ENCODE results near the gene JUND. TPM values are rescaled to one million over a fixed set of nuclear protein-coding genes. Genes with fewer than 3 reads are reported as not detected.

The JUND gene
- total RNA-seq, 1 experiment from 2014 or later: 103 TPM

DNA sequence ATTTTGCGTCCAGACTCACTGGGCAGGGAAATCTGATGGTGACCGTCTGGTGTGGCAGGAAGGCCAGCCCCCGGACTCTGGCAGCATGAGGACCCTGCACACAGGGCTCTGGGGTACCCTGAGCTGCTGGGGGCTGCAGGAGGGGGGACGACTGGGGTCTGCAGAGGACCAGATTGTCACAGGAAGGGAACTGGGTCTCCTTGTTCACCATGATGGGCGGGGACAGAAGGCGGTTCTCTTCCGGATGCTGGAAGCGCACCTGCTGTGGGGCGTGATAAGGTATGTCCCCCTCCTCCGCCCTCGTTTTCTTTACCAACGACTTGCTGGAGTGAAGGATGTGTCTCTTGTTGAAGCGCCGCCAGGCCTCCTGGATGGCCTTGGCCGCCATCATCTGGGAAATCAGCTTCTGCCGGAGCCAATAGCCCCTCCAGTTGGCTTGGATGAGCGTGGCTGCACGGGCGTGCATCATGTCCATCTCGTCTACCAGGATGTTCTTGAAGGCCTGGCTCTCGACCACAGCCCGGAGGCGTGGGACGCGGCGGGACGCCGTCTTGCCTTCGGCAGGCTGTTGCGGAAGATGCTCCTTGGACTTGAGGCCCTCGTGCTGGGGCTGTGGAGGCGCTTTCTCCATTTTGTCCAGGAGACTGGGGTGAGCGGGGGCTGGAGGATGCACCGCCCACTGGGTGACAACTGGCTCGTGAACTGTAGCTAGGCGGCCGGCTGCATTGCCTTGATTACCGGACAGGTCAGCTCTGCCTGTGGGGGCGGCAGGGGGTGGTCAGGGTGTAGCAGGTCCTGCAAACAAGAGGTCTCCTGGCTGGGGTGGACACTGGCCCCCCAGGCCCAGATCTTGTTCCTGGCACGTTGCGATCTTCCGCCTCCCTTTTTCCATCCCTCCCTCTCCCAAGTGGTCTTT, 14.4 kb downstream of the JUND start:
- Histone ChIP-seq H3K4ac (ENCODE audit: low read depth, low read length) (no peak overlapping the region), H3K9ac (ENCODE audit: extremely low read depth, insufficient read length, low read length) (no peak overlapping the region), H3K79me2 (ENCODE audit: insufficient read depth, low read length) (no peaks in the 10 kb centered on the region), H3K23me2 (ENCODE audit: insufficient read length, low read depth, low read length, poor library complexity, severe bottlenecking) (no peaks in the 10 kb centered on the region), H2BK120ac (ENCODE audit: low read depth, low read length, poor library complexity, severe bottlenecking) (no peak overlapping the region), H3K14ac (ENCODE audit: insufficient read depth, low read length) (no peak overlapping the region), H4K5ac (ENCODE audit: insufficient read length, low read depth, low read length) (no peak overlapping the region), H4K8ac (replicated peaks; ENCODE audit: insufficient read length, low read depth, low read length) (no peak overlapping the region), H4K91ac (ENCODE audit: insufficient read length, low read depth, low read length) (no peak overlapping the region), H3K9me3 (ENCODE audit: control insufficient read depth, low read depth, low read length) (no peaks in the 10 kb centered on the region), H2AFZ (ENCODE audit: low read length) (no peak overlapping the region), H2AK5ac (ENCODE audit: insufficient read length, low read length) (no peak overlapping the region), H4K20me1 (ENCODE audit: control insufficient read depth, insufficient read depth, insufficient read length) (no peaks in the 10 kb centered on the region), H2BK15ac (ENCODE audit: low read depth, low read length) (no peak overlapping the region), H3K4me1 (ENCODE audit: insufficient read depth, low read length) (no peaks in the 10 kb centered on the region), H3K18ac (ENCODE audit: insufficient read length, low read depth, low read length) (no peak overlapping the region), H3T11ph (ENCODE audit: low read length) (no peak overlapping the region), H2BK20ac (ENCODE audit: low read depth, low read length, poor library complexity, severe bottlenecking) (no peak overlapping the region), H3K27me3 (ENCODE audit: insufficient read depth, low read length) (no peaks in the 10 kb centered on the region), H2BK12ac (ENCODE audit: insufficient read length, low read depth, low read length) (no peak overlapping the region), H2BK5ac (ENCODE audit: insufficient read length, low read length) (no peak overlapping the region), H3K79me1 (ENCODE audit: insufficient read depth, low read depth, low read length, poor library complexity, severe bottlenecking) (no peaks in the 10 kb centered on the region), H3K27ac (ENCODE audit: insufficient read length, low read depth, low read length) (no peak overlapping the region), H3K23ac (ENCODE audit: insufficient read length, low read depth, low read length) (no peak overlapping the region), H3K56ac (ENCODE audit: insufficient read length, low read depth, low read length) (no peak overlapping the region), H3K4me2 (ENCODE audit: insufficient read depth, insufficient read length, low read length) (no peak overlapping the region)
- Mint-ChIP-seq H3K36me3 (ENCODE audit: insufficient read depth in 1 of 3, low read depth in 3 of 3) (peaks cover 2 to 20% (median 5%) of the 10 kb centered on the region in 3 experiments; a peak in 4 of 7 replicates), H3K4me3 (no peak overlapping the region), H3K9me3 (no peaks in the 10 kb centered on the region; a peak in 1 of 5 replicates), H3K27ac (no peak overlapping the region), H3K4me1 (0 out of 4 replicates have a peak, but pooled peaks cover 0 to under 1% of the 10 kb centered on the region in 2 experiments), H3K27me3 (ENCODE audit: low read depth) (peaks cover 3% of the 10 kb centered on the region)
- no CpG with 5 or more reads among the region's 42 CpGs for WGBS (ENCODE audit: extremely low coverage, insufficient read length, low lambda C conversion rate)
- DNase-seq: no peak
- TF ChIP-seq, protein P1, sequence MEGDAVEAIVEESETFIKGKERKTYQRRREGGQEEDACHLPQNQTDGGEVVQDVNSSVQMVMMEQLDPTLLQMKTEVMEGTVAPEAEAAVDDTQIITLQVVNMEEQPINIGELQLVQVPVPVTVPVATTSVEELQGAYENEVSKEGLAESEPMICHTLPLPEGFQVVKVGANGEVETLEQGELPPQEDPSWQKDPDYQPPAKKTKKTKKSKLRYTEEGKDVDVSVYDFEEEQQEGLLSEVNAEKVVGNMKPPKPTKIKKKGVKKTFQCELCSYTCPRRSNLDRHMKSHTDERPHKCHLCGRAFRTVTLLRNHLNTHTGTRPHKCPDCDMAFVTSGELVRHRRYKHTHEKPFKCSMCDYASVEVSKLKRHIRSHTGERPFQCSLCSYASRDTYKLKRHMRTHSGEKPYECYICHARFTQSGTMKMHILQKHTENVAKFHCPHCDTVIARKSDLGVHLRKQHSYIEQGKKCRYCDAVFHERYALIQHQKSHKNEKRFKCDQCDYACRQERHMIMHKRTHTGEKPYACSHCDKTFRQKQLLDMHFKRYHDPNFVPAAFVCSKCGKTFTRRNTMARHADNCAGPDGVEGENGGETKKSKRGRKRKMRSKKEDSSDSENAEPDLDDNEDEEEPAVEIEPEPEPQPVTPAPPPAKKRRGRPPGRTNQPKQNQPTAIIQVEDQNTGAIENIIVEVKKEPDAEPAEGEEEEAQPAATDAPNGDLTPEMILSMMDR (conservative IDR thresholded peaks at IDR 0.05): no peak

All from H9 (cell line).